ENCODE measurements around the gene PTPRD. TPM values are rescaled to one million over a fixed set of nuclear protein-coding genes. Genes with fewer than 3 reads are reported as not detected.

Gene PTPRD
- total and polyA plus RNA-seq, 9 of the 15 experiments (the other 6 are each of a cell fraction or from before 2014, with no cell fraction given): 0.11 TPM; not detected in 8

DNA sequence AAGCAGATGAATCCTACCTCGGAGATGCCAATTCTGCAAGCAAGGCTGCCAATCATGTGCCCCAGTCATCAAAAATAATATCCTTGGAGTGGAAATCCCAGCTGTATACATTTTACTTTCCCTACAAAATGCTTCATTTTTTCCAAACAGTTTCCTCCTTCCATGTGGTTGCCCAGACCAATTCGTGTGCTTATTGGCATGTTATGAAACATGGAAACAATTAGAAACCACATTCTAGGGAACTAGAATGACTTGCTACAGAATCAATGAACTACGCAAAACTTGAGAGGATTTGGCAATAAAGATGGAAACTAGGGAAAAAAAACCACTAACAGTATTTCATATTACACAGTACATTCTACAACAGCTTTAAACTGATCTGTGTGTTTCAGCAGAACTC lies 2228.7 kb downstream of the PTPRD start:
- Histone ChIP-seq H3K4me2 (ENCODE audit: insufficient read depth, low read length) (no peak overlapping the region), H3K9ac (ENCODE audit: insufficient read depth in 1 of 2, low read depth in 2 of 2, low read length in 2 of 2) (no peak overlapping the region), H3K36me3 (ENCODE audit: control insufficient read depth, insufficient read depth, low read length) (no peaks in the 10 kb centered on the region), H3K27me3 (ENCODE audit: control insufficient read depth in 2 of 2, insufficient read depth in 2 of 2, low read length in 2 of 2) (no peaks in the 10 kb centered on the region), H3K4me3 (no peak overlapping the region), H3K79me2 (ENCODE audit: control insufficient read depth, insufficient read depth, low read length) (no peaks in the 10 kb centered on the region), H3K4me1 (replicated peaks in 1 of 2; ENCODE audit: control insufficient read depth in 2 of 2, insufficient read depth in 2 of 2, low read length in 2 of 2) (no peaks in the 10 kb centered on the region), H3K9me1 (ENCODE audit: control insufficient read depth, insufficient read depth, low read length) (no peaks in the 10 kb centered on the region), H4K20me1 (replicated peaks; ENCODE audit: control insufficient read depth, insufficient read depth, low read length) (no peaks in the 10 kb centered on the region), H3K9me3 (replicated peaks; ENCODE audit: control insufficient read depth, insufficient read depth, low read depth, low read length) (no peaks in the 10 kb centered on the region), H2AFZ (ENCODE audit: low read depth, low read length) (no peak overlapping the region), H3K27ac (ENCODE audit: extremely low read depth, low read depth, low read length) (no peak overlapping the region)
- DNase-seq (ENCODE audit: extremely low read depth in 1 of 4, low spot score in 3 of 4): no peak
- intact Hi-C loops (cut with micrococcal nuclease): no loop called here
- no peak for FAIRE-seq
- CTCF ChIA-PET (ENCODE audit: low intra/inter-chr PET ratio): no interaction called here
- BruUV-seq (replicated peaks): no TSS peak
- 0% methylated on average over 3 of the region's 3 CpGs for WGBS (ENCODE audit: insufficient coverage, low coverage, missing lambda C conversion rate)
- TF ChIP-seq U2AF1 (optimal IDR thresholded peaks at IDR 0.05; ENCODE audit: low read depth, low read length): no peak
- TF ChIP-seq ATF1 (CRISPR knock-in tag; IDR thresholded peaks at IDR 0.05): no peak
- no peak for TF ChIP-seq ATF1 (tag; IDR thresholded peaks at IDR 0.05)
- TF ChIP-seq, protein P1, sequence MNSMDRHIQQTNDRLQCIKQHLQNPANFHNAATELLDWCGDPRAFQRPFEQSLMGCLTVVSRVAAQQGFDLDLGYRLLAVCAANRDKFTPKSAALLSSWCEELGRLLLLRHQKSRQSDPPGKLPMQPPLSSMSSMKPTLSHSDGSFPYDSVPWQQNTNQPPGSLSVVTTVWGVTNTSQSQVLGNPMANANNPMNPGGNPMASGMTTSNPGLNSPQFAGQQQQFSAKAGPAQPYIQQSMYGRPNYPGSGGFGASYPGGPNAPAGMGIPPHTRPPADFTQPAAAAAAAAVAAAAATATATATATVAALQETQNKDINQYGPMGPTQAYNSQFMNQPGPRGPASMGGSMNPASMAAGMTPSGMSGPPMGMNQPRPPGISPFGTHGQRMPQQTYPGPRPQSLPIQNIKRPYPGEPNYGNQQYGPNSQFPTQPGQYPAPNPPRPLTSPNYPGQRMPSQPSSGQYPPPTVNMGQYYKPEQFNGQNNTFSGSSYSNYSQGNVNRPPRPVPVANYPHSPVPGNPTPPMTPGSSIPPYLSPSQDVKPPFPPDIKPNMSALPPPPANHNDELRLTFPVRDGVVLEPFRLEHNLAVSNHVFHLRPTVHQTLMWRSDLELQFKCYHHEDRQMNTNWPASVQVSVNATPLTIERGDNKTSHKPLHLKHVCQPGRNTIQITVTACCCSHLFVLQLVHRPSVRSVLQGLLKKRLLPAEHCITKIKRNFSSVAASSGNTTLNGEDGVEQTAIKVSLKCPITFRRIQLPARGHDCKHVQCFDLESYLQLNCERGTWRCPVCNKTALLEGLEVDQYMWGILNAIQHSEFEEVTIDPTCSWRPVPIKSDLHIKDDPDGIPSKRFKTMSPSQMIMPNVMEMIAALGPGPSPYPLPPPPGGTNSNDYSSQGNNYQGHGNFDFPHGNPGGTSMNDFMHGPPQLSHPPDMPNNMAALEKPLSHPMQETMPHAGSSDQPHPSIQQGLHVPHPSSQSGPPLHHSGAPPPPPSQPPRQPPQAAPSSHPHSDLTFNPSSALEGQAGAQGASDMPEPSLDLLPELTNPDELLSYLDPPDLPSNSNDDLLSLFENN (IDR thresholded peaks at IDR 0.05; ENCODE audit: low read depth in 2 of 2, low read length in 2 of 2): no peak
- TF ChIP-seq, protein P2, sequence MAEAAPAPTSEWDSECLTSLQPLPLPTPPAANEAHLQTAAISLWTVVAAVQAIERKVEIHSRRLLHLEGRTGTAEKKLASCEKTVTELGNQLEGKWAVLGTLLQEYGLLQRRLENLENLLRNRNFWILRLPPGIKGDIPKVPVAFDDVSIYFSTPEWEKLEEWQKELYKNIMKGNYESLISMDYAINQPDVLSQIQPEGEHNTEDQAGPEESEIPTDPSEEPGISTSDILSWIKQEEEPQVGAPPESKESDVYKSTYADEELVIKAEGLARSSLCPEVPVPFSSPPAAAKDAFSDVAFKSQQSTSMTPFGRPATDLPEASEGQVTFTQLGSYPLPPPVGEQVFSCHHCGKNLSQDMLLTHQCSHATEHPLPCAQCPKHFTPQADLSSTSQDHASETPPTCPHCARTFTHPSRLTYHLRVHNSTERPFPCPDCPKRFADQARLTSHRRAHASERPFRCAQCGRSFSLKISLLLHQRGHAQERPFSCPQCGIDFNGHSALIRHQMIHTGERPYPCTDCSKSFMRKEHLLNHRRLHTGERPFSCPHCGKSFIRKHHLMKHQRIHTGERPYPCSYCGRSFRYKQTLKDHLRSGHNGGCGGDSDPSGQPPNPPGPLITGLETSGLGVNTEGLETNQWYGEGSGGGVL (CRISPR knock-in tag; IDR thresholded peaks at IDR 0.05): no peak
- TF ChIP-seq ZNF699 (CRISPR knock-in tag; IDR thresholded peaks at IDR 0.05; ENCODE audit: insufficient replicate concordance): no peak
- TF ChIP-seq, protein P3, sequence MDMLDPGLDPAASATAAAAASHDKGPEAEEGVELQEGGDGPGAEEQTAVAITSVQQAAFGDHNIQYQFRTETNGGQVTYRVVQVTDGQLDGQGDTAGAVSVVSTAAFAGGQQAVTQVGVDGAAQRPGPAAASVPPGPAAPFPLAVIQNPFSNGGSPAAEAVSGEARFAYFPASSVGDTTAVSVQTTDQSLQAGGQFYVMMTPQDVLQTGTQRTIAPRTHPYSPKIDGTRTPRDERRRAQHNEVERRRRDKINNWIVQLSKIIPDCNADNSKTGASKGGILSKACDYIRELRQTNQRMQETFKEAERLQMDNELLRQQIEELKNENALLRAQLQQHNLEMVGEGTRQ (CRISPR knock-in tag; IDR thresholded peaks at IDR 0.05): no peak
- no peak for TF ChIP-seq CEBPB (tag; IDR thresholded peaks at IDR 0.05)
- TF ChIP-seq DNMT1 (IDR thresholded peaks at IDR 0.05): no peak
- TF ChIP-seq CBFB (CRISPR knock-in tag; IDR thresholded peaks at IDR 0.05): no peak
- TF ChIP-seq FOXJ3 (CRISPR knock-in tag; IDR thresholded peaks at IDR 0.05): no peak
- no peak for TF ChIP-seq FOXM1 (IDR thresholded peaks at IDR 0.05; ENCODE audit: low read depth)
- no peak for TF ChIP-seq FOXM1 (CRISPR knock-in tag; IDR thresholded peaks at IDR 0.05; ENCODE audit: low read depth)
- no peak for TF ChIP-seq ZNF583 (CRISPR knock-in tag; IDR thresholded peaks at IDR 0.05)
- TF ChIP-seq TBL1XR1 (IDR thresholded peaks at IDR 0.05; ENCODE audit: low read length in 2 of 2): no peak
- TF ChIP-seq DDX20 (tag; IDR thresholded peaks at IDR 0.05; ENCODE audit: low read depth): no peak
- no peak for TF ChIP-seq ZNF695 (CRISPR knock-in tag; IDR thresholded peaks at IDR 0.05)
- TF ChIP-seq RAD51 (IDR thresholded peaks at IDR 0.05; ENCODE audit: borderline replicate concordance, low read depth): no peak
- TF ChIP-seq TAL1 (IDR thresholded peaks at IDR 0.05): no peak
- ATAC-seq: no peak
- POLR2A ChIA-PET: no interaction called here
- in situ Hi-C loops (cut with MboI): no loop called here
